Left colon (tissue), 2 donors: Measurements from ENCODE around the gene PLXNA2. TPM values are rescaled to one million over a fixed set of nuclear protein-coding genes. Genes with fewer than 3 reads are reported as not detected.

Source experiments
- ATAC-seq: fragments of 200-7000 bp; cut with Tn5 transposase; one replicate; pipeline ENCODE4 v1.9.1; 2020; ENCODE audit warnings: mild to moderate bottlenecking, moderate library complexity
- DNase-seq, 2 donors: peaks; one replicate each; pipeline ENCODE4 v3.0.0-alpha.2; 2020
- intact Hi-C, 2 donors: fragments of 100-400 bp; cut with DNase I in 1 of 2; cut with micrococcal nuclease in 1 of 2; formaldehyde crosslinking; loops; one replicate each; pipeline versions ENCODE4 v1.11.2 to v1.14.0; 2022; cut with DNase I, micrococcal nuclease
- total RNA-seq, 2 donors: library from RNA; stranded (reverse); fragmentation: NEBNext Ultra II Directional; extraction: Animal tissue kit (Norgen Biotek cat#: 25700); gene quantifications; one replicate each; pipeline ENCODE4 v1.2.1, GENCODE V29; 2021
- donor health status: DM: no; HTN: no; CAD: no.
- donor health status: DM: yes; HTN: yes; CAD: no.

Gene PLXNA2
- total RNA-seq, 2 donors from 2014 or later: 89.3 to 103 TPM

DNA sequence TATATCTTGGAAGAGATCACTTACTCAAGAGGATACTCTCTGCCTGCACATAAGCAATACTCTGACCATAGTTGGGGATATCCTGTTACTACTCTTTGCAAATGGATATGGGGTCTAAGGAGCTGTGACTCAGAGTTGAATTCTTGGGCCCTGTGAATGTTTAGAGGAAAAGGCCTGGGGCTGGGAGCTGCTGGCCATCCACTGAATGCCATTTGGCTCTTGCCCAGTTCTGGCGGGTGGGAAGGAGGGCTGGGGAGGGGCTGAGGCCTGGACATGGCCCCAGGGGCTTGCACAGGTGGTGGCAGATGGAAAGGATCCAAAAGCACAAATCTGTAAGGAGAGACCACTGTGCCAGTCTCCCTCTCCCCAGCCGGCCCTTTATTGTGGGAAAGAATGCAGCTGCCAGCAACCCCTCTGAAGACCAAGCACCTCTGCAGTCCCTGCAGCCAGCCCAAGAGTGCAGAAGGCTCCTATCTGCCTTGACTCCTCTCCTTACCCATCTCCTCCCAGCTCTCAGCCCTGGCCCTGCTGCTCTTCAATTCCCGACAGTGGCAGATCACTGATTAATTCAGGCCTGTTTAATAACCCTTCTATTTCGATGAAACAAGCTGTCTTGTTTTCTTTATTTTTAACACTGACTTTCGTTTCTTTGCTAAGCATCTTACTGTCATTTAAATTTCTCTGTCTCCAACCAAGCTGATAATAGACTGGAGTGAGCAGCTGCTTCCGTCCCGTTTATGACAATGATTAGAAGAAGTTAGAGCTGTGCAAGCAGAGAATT is 12.1 kb downstream of the PLXNA2 start:
- intact Hi-C loops: loop anchor here in 1 of 2 donors (10.0 kb wide), 1 partner anchor 97 kb away; no protein-coding TSS in a partner anchor
- ATAC-seq (no peak), DNase-seq (no peak)

- no peak for ATAC-seq
Measured at GRCh38 chr1:208230668-208231529, 13.3 kb downstream of the PLXNA2 start.

GRCh38 chr1:208228550-208228949 is 15.6 kb downstream of the PLXNA2 start:
- no peak for DNase-seq
- intact Hi-C loops: no loop called here
- ATAC-seq: no peak

More at GRCh38 chr1:208230668-208231529, 13.3 kb downstream of the PLXNA2 start:
- intact Hi-C loops: loop anchor here in 1 of 2 donors (10.0 kb wide), 1 partner anchor 96 kb away; no protein-coding TSS in a partner anchor
- no peak for DNase-seq

GRCh38 chr1:208228026-208228425 is 16.2 kb downstream of the PLXNA2 start:
- DNase-seq: no peak
- intact Hi-C loops: no loop called here
- ATAC-seq: peak; percentile 76

DNA sequence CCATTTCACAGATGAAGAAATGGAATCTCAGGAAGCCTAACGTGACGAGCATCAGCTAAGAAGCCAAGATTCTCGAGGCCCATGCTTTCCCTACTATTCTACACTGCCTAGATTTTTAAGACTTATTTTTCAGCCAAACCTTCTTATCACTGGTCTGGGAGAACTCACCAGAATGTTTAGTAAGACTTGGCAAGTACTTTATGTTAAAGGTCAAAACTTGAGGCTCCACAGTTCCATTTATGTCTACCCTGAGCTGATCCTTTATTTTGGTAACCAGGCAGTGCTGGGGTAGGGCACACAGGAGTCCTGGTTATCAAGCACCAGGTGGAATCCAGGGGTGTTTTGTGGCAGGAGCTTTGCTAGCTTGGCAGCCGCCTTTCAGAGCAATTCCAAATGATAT is 16.8 kb downstream of the PLXNA2 start:
- intact Hi-C loops: no loop called here
- ATAC-seq: no peak
- no peak for DNase-seq

DNA sequence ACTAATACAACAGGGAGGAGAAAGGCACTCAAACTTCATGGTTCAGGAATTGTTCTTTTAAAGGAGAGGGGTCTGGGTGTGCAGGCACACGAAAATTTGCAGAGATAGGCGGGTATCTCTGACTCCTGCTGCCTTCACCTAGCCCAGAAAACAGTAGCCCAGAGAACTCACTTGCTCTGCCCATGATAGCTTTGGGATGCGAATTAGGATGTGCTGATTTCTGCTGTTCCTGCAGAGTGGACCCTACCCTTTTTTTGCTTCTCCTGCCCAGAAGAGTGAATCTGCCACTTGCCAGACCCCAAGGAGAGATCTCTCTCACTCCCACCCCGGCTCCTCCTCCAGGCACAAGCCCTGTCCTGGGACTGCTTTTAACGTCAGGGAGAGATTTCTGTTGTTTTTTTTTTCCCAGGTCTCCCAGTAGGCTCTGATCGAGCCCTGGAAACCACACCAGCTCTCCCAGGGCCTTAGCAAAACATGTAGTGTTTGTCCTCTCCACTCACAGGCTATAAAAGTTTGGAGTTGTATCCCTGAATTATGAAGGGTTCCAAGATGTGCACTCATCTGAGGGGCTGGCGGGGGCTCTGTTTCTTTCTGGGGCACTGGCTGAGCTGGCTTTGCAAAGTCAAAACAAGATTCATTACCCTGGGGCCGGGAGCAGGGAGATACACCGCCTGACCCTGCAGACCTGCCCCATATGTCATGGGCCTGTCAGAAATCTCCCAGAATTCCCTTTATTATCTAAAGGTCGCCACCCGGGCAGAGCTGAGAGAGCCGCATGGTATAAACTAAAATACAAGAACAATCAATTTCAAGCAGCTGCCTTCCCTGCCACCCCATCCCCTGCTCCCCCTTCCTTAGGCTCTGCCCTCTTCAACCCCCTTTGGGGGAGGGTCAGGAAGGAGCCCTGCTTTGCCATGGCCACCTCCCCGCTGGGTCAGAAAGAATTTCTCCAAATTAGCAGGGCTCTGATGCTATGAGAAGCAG is 17.9 kb downstream of the PLXNA2 start:
- no peak for ATAC-seq
- intact Hi-C loops: no loop called here
- no peak for DNase-seq

GRCh38 chr1:208224192-208224713 is 19.9 kb downstream of the PLXNA2 start:
- no peak for ATAC-seq
- intact Hi-C loops: no loop called here
- DNase-seq: no peak

- intact Hi-C loops: no loop called here
- ATAC-seq (no peak), DNase-seq (no peak)
Measured at GRCh38 chr1:208223136-208223535, 21.0 kb downstream of the PLXNA2 start.

DNA sequence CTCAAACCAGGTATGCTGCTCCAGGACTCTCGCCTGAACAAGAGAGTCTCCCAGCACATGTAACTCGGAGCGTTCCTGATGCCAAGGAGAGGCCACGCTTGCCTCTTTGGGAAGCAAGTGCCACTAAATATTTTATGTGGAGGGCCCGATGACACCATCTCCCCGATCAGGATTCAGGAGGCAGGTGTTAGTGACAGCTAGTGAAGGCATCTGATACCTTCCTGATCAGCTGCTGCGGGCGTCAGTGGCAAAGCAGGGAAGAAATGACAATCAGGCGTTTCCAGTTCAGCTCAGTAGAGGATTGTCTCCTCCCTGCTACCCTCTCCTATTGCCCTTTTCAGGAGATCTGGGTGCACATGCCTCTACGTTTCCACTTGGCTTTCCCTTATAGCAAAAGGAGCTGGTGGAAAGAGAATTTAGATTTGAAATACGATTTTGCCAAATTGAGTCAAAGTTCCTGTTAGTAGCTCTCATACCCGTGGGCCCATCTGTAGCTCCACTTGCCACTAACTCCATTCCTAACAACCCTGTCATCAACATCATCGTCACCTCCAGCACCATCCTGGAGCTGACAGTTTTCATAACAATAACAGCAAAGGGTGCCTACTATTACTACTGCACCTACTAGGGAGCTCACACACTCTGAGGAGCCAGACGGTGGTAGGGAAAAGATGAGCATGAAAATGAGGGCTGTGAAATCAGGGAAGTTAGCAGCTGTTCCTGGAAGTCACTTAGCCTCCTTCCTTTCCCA is 21.6 kb downstream of the PLXNA2 start:
- intact Hi-C loops: no loop called here
- DNase-seq (no peak), ATAC-seq (no peak)

DNA sequence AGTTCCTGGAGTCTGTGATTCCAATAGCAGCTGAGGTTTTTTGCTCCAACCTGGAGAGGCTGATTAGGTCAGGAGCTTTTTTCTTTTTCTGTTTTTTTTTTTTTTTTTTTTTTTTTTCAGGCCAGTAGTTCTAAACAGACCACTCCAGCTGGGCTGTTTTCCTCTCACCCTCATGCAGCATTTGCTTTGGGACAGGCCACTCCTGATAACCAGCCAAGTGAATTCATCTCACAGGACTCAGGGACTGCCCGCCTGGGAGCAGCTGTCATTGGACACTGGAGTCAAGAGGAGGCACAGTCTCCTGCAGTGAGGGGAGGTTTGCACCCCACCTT is 22.9 kb downstream of the PLXNA2 start:
- DNase-seq (no peak), ATAC-seq (no peak)
- intact Hi-C loops: no loop called here

GRCh38 chr1:208219659-208220282 is 24.4 kb downstream of the PLXNA2 start:
- ATAC-seq (no peak), DNase-seq (no peak)
- intact Hi-C loops: no loop called here

DNA sequence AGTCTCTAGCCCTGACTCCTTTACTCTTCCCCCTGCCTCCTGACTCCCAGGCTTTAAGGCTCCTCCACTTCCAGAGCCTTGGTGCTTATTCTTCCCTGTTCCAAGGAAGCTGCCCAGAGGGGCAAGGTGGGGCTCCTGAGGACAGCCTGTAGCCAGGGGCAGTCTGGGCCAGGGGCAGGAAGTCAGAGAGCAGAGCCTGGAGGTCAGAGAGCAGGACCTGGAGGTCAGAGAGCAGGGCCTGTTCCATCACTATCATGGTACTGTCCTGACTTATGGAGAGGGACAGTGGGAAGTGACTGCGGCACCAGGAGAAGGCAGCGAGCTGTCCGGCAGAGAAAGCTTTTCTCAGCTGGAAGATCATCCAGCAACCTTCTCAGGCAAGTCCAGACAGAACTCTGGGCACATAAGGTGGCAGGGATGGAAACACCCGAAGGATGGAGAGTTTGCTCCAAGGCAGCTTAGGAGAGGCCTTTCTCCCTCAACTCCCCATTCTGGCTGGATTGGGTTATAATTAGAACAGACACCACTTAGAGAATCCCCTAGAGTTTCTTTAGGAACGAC is 25.0 kb downstream of the PLXNA2 start:
- intact Hi-C loops: no loop called here
- ATAC-seq (no peak), DNase-seq (no peak)

DNA sequence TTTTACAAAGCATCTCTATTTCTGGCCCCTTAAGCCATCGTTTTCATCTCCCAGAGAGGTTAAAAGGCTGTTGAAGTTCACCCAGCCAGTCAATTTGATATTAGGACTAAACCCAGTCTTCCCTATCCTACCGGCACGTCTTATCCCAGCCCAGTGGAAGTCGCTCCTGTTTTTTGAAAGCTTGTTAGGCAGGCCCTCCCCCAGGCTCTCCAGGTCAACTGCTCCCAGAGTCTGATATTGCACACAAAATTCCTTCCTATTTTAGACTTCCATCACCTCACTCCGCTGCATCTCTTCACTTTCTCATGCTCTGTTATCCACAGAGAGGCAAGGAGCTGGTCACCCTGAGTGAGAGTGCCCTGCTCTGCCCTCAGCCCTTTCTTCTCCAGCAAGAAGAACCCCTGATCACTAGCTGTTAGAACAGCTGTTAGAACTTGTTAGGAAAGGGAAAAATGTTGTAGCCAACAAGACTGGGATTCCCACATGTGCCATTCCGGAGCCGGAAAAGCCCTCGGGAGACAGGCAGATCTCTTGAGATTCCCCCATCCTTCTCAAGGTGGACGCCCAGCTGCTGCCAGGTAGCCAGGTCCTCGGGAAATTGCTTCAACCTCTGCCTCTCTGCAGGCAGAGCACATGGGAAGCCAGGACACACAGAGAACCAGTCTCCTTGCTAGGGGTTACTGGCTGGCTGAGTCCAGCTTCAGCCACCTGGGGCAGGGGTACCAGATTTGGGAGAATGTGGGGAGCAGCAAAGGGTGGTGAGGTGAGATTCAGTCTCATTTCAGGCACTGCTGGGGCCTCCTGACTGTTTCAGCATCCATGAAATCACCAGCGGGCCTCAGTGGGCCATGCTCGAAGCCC is 25.7 kb downstream of the PLXNA2 start:
- ATAC-seq: no peak
- no peak for DNase-seq
- intact Hi-C loops: no loop called here

DNA sequence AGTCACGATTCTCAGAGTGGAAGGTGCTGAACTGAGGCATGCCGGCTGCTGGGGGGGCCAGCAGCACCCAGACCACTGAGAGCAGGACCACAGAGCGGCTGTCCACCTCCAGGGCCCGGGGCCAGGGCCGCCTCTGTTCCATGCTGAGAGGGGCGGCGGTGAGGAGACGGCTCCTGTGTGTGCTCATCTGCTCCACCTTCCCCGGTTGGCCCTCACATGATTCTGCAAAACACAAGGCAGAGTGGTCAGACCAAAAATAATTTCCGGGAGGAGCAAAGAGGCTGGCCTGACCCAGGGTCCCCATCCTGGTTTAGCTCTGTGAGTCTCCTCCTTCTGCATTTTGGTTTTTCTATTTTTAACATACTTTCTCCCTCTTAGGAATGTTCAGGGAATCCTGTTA is 26.4 kb downstream of the PLXNA2 start:
- ATAC-seq (no peak), DNase-seq (no peak)
- intact Hi-C loops: no loop called here

DNA sequence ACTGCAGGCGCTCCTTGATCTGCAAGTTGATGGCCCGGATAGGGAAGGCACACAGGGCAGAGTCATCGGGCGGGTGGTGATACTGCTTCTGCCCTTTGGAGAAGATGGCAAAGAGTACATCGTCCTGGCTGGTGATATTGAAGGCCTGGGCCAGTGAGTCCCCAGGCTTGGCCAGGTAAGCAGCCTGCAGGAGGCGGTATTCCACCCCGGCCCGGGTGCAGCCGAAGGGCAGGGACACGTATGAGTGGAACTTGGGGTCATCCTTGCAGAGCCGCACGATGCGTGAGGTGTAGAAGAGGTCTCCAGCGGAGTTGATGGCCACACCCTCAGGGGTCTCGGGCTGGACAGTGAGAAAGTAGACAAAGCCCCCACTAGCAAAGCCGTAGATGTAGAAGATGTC is 27.4 kb downstream of the PLXNA2 start:
- intact Hi-C loops: no loop called here
- DNase-seq: no peak
- no peak for ATAC-seq

GRCh38 chr1:208216062-208216461 is 28.1 kb downstream of the PLXNA2 start:
- no peak for DNase-seq
- no peak for ATAC-seq
- intact Hi-C loops: no loop called here
